H1 (cell line): ENCODE data around the gene KRTAP5-8. TPM values are rescaled to one million over a fixed set of nuclear protein-coding genes. Genes with fewer than 3 reads are reported as not detected.

Source experiments
- CTCF ChIA-PET: fragments of 300-600 bp; sonication (Branson Sonifier 250); formaldehyde crosslinking; loops from one replicate; lab custom pipeline; 2021; ENCODE audit not compliant: partially characterized antibody; lab: Charles Lee
- POLR2A ChIA-PET: fragments of 300-600 bp; sonication (Branson Sonifier 250); formaldehyde crosslinking; loops from one replicate; lab custom pipeline; 2021; ENCODE audit warnings: inconsistent platforms; ENCODE audit not compliant: partially characterized antibody; lab: Charles Lee
- DNase-seq, 2 experiments: peaks; one replicate each; pipeline versions ENCODE4 v3.0.0 to v3.0.0-alpha.2; 2010 to 2022; ENCODE audit warnings: low spot score in 2 of 2, low read depth in 1 of 2, mixed read lengths in 1 of 2
- FAIRE-seq: peaks from 2 replicates; lab custom pipeline; 2011; peaks lifted over from hg19 to GRCh38; lab: Jason Lieb, UNC
- H2AFZ ChIP-seq: 2 replicates; pipeline ENCODE4 v1.8.1; 2012; ENCODE audit warnings: low read length, inconsistent platforms
- H2AK5ac ChIP-seq: 2 replicates; pipeline ENCODE4 v1.6.1; 2013; ENCODE audit warnings: low read depth, low read length
- H2BK120ac ChIP-seq: replicated peaks from 2 replicates; pipeline ENCODE3; 2013; ENCODE audit warnings: low read depth, low read length, inconsistent platforms
- H2BK12ac ChIP-seq: 2 replicates; pipeline ENCODE4 v1.6.1; 2013; ENCODE audit warnings: low read depth, low read length
- H2BK15ac ChIP-seq: 2 replicates; pipeline ENCODE4 v1.6.1; 2013; ENCODE audit warnings: low read length
- H2BK20ac ChIP-seq: 2 replicates; pipeline ENCODE4 v1.6.1; 2013; ENCODE audit warnings: low read length
- H2BK5ac ChIP-seq: 2 replicates; pipeline ENCODE4 v1.6.1; 2013; ENCODE audit warnings: low read depth, low read length
- H3K14ac ChIP-seq: 2 replicates; pipeline ENCODE4 v1.6.1; 2013; ENCODE audit warnings: inconsistent platforms; ENCODE audit not compliant: insufficient read length
- H3K18ac ChIP-seq: 2 replicates; pipeline ENCODE4 v1.6.1; 2013; ENCODE audit warnings: low read length; ENCODE audit errors: extremely low read depth
- H3K23ac ChIP-seq: 2 replicates; pipeline ENCODE4 v1.6.1; 2013; ENCODE audit warnings: inconsistent platforms; ENCODE audit not compliant: insufficient read length
- H3K23me2 ChIP-seq: 2 replicates; pipeline ENCODE4 v1.6.1; 2013; ENCODE audit warnings: low read depth, low read length
- H3K27ac ChIP-seq: 2 replicates; pipeline ENCODE4 v1.6.1; 2011; ENCODE audit warnings: low read depth, low read length, inconsistent platforms
- H3K27me3 ChIP-seq, 4 experiments: replicated peaks in 1 of 4; 1 replicate in 1 of 4; 2 replicates in 3 of 4; pipeline versions ENCODE4 v1.6.1 to v1.8.1; 2011 to 2013; ENCODE audit warnings: low read length in 3 of 4, mild to moderate bottlenecking in 3 of 4, inconsistent platforms in 2 of 4, mixed read lengths in 2 of 4, moderate library complexity in 1 of 4; ENCODE audit not compliant: control insufficient read depth in 3 of 4, insufficient read depth in 3 of 4; ENCODE audit errors: extremely low read depth in 1 of 4
- H3K36me3 ChIP-seq, 4 experiments: 2 replicates each; pipeline versions ENCODE4 v1.6.1 to v1.8.1; 2011 to 2013; ENCODE audit warnings: mild to moderate bottlenecking in 4 of 4, low read length in 3 of 4, moderate library complexity in 2 of 4, control low read depth in 1 of 4, inconsistent platforms in 1 of 4; ENCODE audit not compliant: insufficient read depth in 4 of 4, control insufficient read depth in 2 of 4
- H3K4ac ChIP-seq: replicated peaks from 2 replicates; pipeline ENCODE3; 2013; ENCODE audit warnings: low read length, low read depth, mixed read lengths, inconsistent platforms; ENCODE audit not compliant: insufficient read length
- H3K4me1 ChIP-seq, 4 experiments: replicated peaks in 1 of 4; 1 replicate in 1 of 4; 2 replicates in 3 of 4; pipeline versions ENCODE4 v1.6.1 to v1.8.1; 2011 to 2013; ENCODE audit warnings: low read length in 3 of 4, inconsistent platforms in 2 of 4, mixed read lengths in 1 of 4; ENCODE audit not compliant: insufficient read depth in 4 of 4, control insufficient read depth in 3 of 4
- H3K4me2 ChIP-seq, 2 experiments: 2 replicates each; pipeline versions ENCODE4 v1.6.1 to v1.8.1; 2011 to 2013; ENCODE audit warnings: low read depth in 2 of 2, low read length in 2 of 2, control low read depth in 1 of 2, inconsistent platforms in 1 of 2, mild to moderate bottlenecking in 1 of 2; ENCODE audit not compliant: insufficient read depth in 1 of 2
- H3K4me3 ChIP-seq, 4 experiments: fragments of 200-600, 300-600 bp in 1 of 4; sonication (generic), shearing (Covaris generic), sonication (Bioruptor Twin) in 1 of 4; 2 replicates each; pipeline versions ENCODE4 v1.5.1 to v1.8.1; 2011 to 2016; ENCODE audit warnings: low read length in 4 of 4, low read depth in 3 of 4, control low read depth in 2 of 4, inconsistent platforms in 2 of 4, mild to moderate bottlenecking in 2 of 4, mixed read lengths in 1 of 4, moderate library complexity in 1 of 4; ENCODE audit not compliant: insufficient read depth in 2 of 4; ENCODE audit errors: extremely low read depth in 1 of 4
- H3K56ac ChIP-seq: replicated peaks from 2 replicates; pipeline ENCODE3; 2013; ENCODE audit warnings: low read depth, mild to moderate bottlenecking, mixed read lengths, low read length, inconsistent platforms; ENCODE audit not compliant: insufficient read length
- H3K79me1 ChIP-seq: 2 replicates; pipeline ENCODE4 v1.6.1; 2013; ENCODE audit warnings: low read depth, low read length, control low read depth
- H3K79me2 ChIP-seq, 2 experiments: 2 replicates each; pipeline versions ENCODE4 v1.6.1 to v1.8.1; 2012 to 2013; ENCODE audit warnings: low read length in 2 of 2, mild to moderate bottlenecking in 2 of 2, inconsistent platforms in 1 of 2; ENCODE audit not compliant: insufficient read depth in 2 of 2, control insufficient read depth in 1 of 2
- H3K9ac ChIP-seq, 4 experiments: replicated peaks in 1 of 4; 1 replicate in 1 of 4; 2 replicates in 3 of 4; pipeline versions ENCODE4 v1.6.1 to v1.8.1; 2011 to 2013; ENCODE audit warnings: low read depth in 3 of 4, low read length in 3 of 4, control low read depth in 2 of 4, mild to moderate bottlenecking in 2 of 4, moderate library complexity in 2 of 4, inconsistent platforms in 1 of 4; ENCODE audit errors: extremely low read depth in 1 of 4
- H3K9me3 ChIP-seq, 2 experiments: 2 replicates each; pipeline versions ENCODE4 v1.6.1 to v1.8.1; 2012 to 2013; ENCODE audit warnings: mild to moderate bottlenecking in 2 of 2, moderate library complexity in 2 of 2, control low read depth in 1 of 2, inconsistent platforms in 1 of 2, low read depth in 1 of 2, low read length in 1 of 2, mixed read lengths in 1 of 2; ENCODE audit not compliant: insufficient read depth in 2 of 2
- H4K20me1 ChIP-seq, 2 experiments: replicated peaks in 1 of 2; 2 replicates each; pipeline versions ENCODE3 to v1.8.1; 2011 to 2013; ENCODE audit warnings: inconsistent platforms in 2 of 2, low read length in 2 of 2, mild to moderate bottlenecking in 1 of 2; ENCODE audit not compliant: insufficient read depth in 2 of 2, control insufficient read depth in 1 of 2
- H4K5ac ChIP-seq: 2 replicates; pipeline ENCODE4 v1.6.1; 2013; ENCODE audit warnings: low read length, low read depth, mixed read lengths, inconsistent platforms; ENCODE audit not compliant: insufficient read length
- H4K8ac ChIP-seq: 2 replicates; pipeline ENCODE4 v1.8.0; 2013; ENCODE audit warnings: mild to moderate bottlenecking, moderate library complexity, low read length, inconsistent platforms; ENCODE audit not compliant: insufficient read depth; ENCODE audit errors: extremely low read depth
- H4K91ac ChIP-seq: replicated peaks from 2 replicates; pipeline ENCODE3; 2013; ENCODE audit warnings: low read length, mixed read lengths, inconsistent platforms; ENCODE audit not compliant: insufficient read length
- ATF2 ChIP-seq: IDR thresholded peaks from 2 replicates; pipeline ENCODE4 v1.6.1; 2012; ENCODE audit warnings: low read length, inconsistent platforms
- BCL11A ChIP-seq, 2 experiments: IDR thresholded peaks; one replicate each; pipeline ENCODE4 v1.6.1; 2011; ENCODE audit warnings: low read depth in 2 of 2, low read length in 2 of 2, mild to moderate bottlenecking in 2 of 2
- CTBP2 ChIP-seq: IDR thresholded peaks from 2 replicates; pipeline ENCODE4 v1.7.0; 2011; ENCODE audit warnings: borderline replicate concordance, mild to moderate bottlenecking, moderate library complexity, mixed read lengths, low read length; ENCODE audit not compliant: insufficient read depth, insufficient read length
- CTCF ChIP-seq, 3 experiments: IDR thresholded peaks; 1 replicate in 2 of 3; 2 replicates in 1 of 3; pipeline versions ENCODE4 v1.5.1 to v1.6.1; 2011; ENCODE audit warnings: low read length in 3 of 3, mild to moderate bottlenecking in 3 of 3, inconsistent platforms in 2 of 3, low read depth in 1 of 3, moderate library complexity in 1 of 3; ENCODE audit not compliant: insufficient read depth in 1 of 3; ENCODE audit errors: control extremely low read depth in 1 of 3
- EP300 ChIP-seq, 2 experiments: IDR thresholded peaks; 1 replicate in 1 of 2; 2 replicates in 1 of 2; pipeline ENCODE4 v1.6.1; 2011 to 2012; ENCODE audit warnings: low read depth in 2 of 2, low read length in 2 of 2, mild to moderate bottlenecking in 2 of 2, borderline replicate concordance in 1 of 2, inconsistent platforms in 1 of 2, moderate library complexity in 1 of 2
- HDAC2 ChIP-seq, 2 experiments: fragments of 300-600 bp in 1 of 2; sonication (generic) in 1 of 2; IDR thresholded peaks; 2 replicates each; pipeline ENCODE4 v1.6.1; 2011 to 2012; ENCODE audit warnings: low read depth in 2 of 2, low read length in 2 of 2, mild to moderate bottlenecking in 2 of 2, moderate library complexity in 2 of 2, borderline replicate concordance in 1 of 2, inconsistent platforms in 1 of 2
- SAP30 ChIP-seq: fragments of 300-600 bp; sonication (generic); IDR thresholded peaks from 2 replicates; pipeline ENCODE4 v1.7.1; 2012; ENCODE audit warnings: low read length, moderate library complexity, mild to moderate bottlenecking, inconsistent platforms; ENCODE audit not compliant: insufficient read depth, insufficient replicate concordance
- SRF ChIP-seq: IDR thresholded peaks from 2 replicates; pipeline ENCODE4 v1.6.1; 2011; ENCODE audit warnings: mild to moderate bottlenecking, low read depth, low read length, moderate library complexity
- WGBS, 2 experiments: shearing (Covaris generic) in 1 of 2; methylation state at CpG; one replicate each; pipeline versions ENCODE4 v1.1.6 to v1.1.7; 2013 to 2015; ENCODE audit warnings: low lambda C conversion rate in 2 of 2, mixed read lengths in 2 of 2, inconsistent platforms in 1 of 2, low coverage in 1 of 2, missing lambda C conversion rate in 1 of 2; ENCODE audit not compliant: insufficient replicate concordance in 2 of 2, insufficient coverage in 1 of 2, insufficient read length in 1 of 2; ENCODE audit errors: extremely low coverage in 1 of 2, missing lambda C conversion rate in 1 of 2; 5-methylcytosine and 5-hydroxymethylcytosine counted together
- polyA plus RNA-seq, 7 experiments: library from polyadenylated mRNA; depleted of rRNA in 3 of 7; stranded (reverse) in 5 of 7; unstranded in 2 of 7; fragments of >200 nt in 5 of 7; fragments of 200-250 nt in 2 of 7; gene quantifications; 1 replicate in 5 of 7; 2 replicates in 1 of 7; 4 replicates in 1 of 7; pipeline versions ENCODE4 v1.2.1 to v1.2.3, GENCODE V29; 2011 to 2013; ENCODE audit warnings: missing spikeins in 2 of 7, mixed read lengths in 2 of 7
- total RNA-seq: library from RNA; stranded (reverse); fragmentation: NEBNext Ultra II Directional; extraction: Animal tissue kit (Norgen Biotek cat#: 25700); gene quantifications from 2 replicates; pipeline ENCODE4 v1.2.1, GENCODE V29; 2021

KRTAP5-8 gene
- total and polyA plus RNA-seq, 2 of the 8 experiments (the other 6 are each of a cell fraction or from before 2014, with no cell fraction given), result not detected

GRCh38 chr11:71491940-71492339, 45.9 kb upstream of the KRTAP5-8 start:
- FAIRE-seq, result no peak
- no peaks in the 10 kb centered on the region for H3K23me2 ChIP-seq
- no peak overlapping the region for H2BK15ac ChIP-seq
- no peak overlapping the region for H3K27ac ChIP-seq
- no peak overlapping the region for H3K56ac ChIP-seq
- H2AK5ac ChIP-seq, result no peak overlapping the region
- peak in 1 of 2 experiments; percentile 8 for DNase-seq
- H3K79me1 ChIP-seq, result no peaks in the 10 kb centered on the region
- no peak overlapping the region for H2BK5ac ChIP-seq
- H4K8ac ChIP-seq, result no peak overlapping the region
- H3K27me3 ChIP-seq, result no peaks in the 10 kb centered on the region
- no peak overlapping the region for H3K14ac ChIP-seq
- no peak overlapping the region for H4K91ac ChIP-seq
- no peaks in the 10 kb centered on the region for H3K4me1 ChIP-seq
- H3K9me3 ChIP-seq, result no peaks in the 10 kb centered on the region
- no peak overlapping the region for H3K4ac ChIP-seq
- no peak overlapping the region for H3K9ac ChIP-seq
- CTCF ChIA-PET, result interaction anchor here (0.6 to 1.6 kb wide), 3 partner anchors 12 to 422 kb away, joined by 3 to 6 read pairs (median 5); no protein-coding TSS in a partner anchor
- no peak overlapping the region for H3K4me3 ChIP-seq
- WGBS, 2 experiments, result 83% methylated on average over 9 of the region's 9 CpGs; no CpG with 5 or more reads in 1 of the 2 experiments
- POLR2A ChIA-PET, result no interaction called here
- H3K79me2 ChIP-seq, result no peaks in the 10 kb centered on the region
- no peak overlapping the region for H2BK12ac ChIP-seq
- H3K36me3 ChIP-seq, result peaks cover 0 to 9% (median 3%) of the 10 kb centered on the region in 4 experiments; a peak in 4 of 8 replicates
- no peak overlapping the region for H2AFZ ChIP-seq
- peaks cover 0 to 6% of the 10 kb centered on the region in 2 experiments for H4K20me1 ChIP-seq
- no peak overlapping the region for H2BK20ac ChIP-seq
- no peak overlapping the region for H2BK120ac ChIP-seq
- no peak overlapping the region for H3K18ac ChIP-seq
- no peak overlapping the region for H4K5ac ChIP-seq
- H3K4me2 ChIP-seq, result no peak overlapping the region
- H3K23ac ChIP-seq, result no peak overlapping the region
- TF ChIP-seq SRF (no peak), CTCF (IDR thresholded peaks at IDR 0.05; ENCODE audit: control extremely low read depth in 1 of 3, insufficient read depth in 1 of 3, low read depth in 1 of 3, low read length in 3 of 3) (no peak), BCL11A (IDR thresholded peaks at IDR 0.05; ENCODE audit: low read depth in 2 of 2, low read length in 2 of 2) (no peak), SAP30 (no peak), CTBP2 (no peak), ATF2 (no peak), EP300 (IDR thresholded peaks at IDR 0.05; ENCODE audit: borderline replicate concordance in 1 of 2, low read depth in 2 of 2, low read length in 2 of 2) (no peak), HDAC2 (IDR thresholded peaks at IDR 0.05; ENCODE audit: borderline replicate concordance in 1 of 2, low read depth in 2 of 2, low read length in 2 of 2) (no peak)
